ENCODE data around the gene NANOS2.

Gene NANOS2

GRCh38 chr19:45913874-45914830 lies at the start of gene NANOS2:
Gene NANOS2, minus strand, starts transcription at chr19:45914778. Its CDS starts 85 bp downstream, at chr19:45914693.
- no peak for DNase-seq

GRCh38 chr19:45962021-45962420 lies 47.4 kb upstream of the NANOS2 start:
- no peak for DNase-seq

- DNase-seq = no peak
These were observed 46.1 kb upstream of the NANOS2 start for GRCh38 chr19:45960595-45961235.

GRCh38 chr19:45959517-45960025 lies 45.0 kb upstream of the NANOS2 start:
- no peak for DNase-seq

GRCh38 chr19:45958769-45959516 lies 44.4 kb upstream of the NANOS2 start:
- no peak for DNase-seq

GRCh38 chr19:45958320-45958719 lies 43.7 kb upstream of the NANOS2 start:
- no peak for DNase-seq

- no peak for DNase-seq
These were observed 41.5 kb upstream of the NANOS2 start for GRCh38 chr19:45955905-45956608.

GRCh38 chr19:45954156-45954555 lies 39.6 kb upstream of the NANOS2 start:
- no peak for DNase-seq

GRCh38 chr19:45953676-45954075 lies 39.1 kb upstream of the NANOS2 start:
- DNase-seq = no peak

GRCh38 chr19:45952686-45953505 lies 38.3 kb upstream of the NANOS2 start:
- no peak for DNase-seq

- DNase-seq = no peak
These were observed 37.7 kb upstream of the NANOS2 start for GRCh38 chr19:45952341-45952685.

- DNase-seq = no peak
These were observed 33.3 kb upstream of the NANOS2 start for GRCh38 chr19:45947926-45948325.

GRCh38 chr19:45940515-45940805 lies 25.9 kb upstream of the NANOS2 start:
- no peak for DNase-seq

- DNase-seq = no peak
These were observed 25.4 kb upstream of the NANOS2 start for GRCh38 chr19:45939792-45940514.

- no peak for DNase-seq
These were observed 24.2 kb upstream of the NANOS2 start for GRCh38 chr19:45938733-45939319.

GRCh38 chr19:45935267-45935666 lies 20.7 kb upstream of the NANOS2 start:
- no peak for DNase-seq

GRCh38 chr19:45934551-45935230 lies 20.1 kb upstream of the NANOS2 start:
- DNase-seq = no peak

GRCh38 chr19:45933759-45934158 lies 19.2 kb upstream of the NANOS2 start:
- DNase-seq = no peak

- no peak for DNase-seq
These were observed 16.5 kb upstream of the NANOS2 start for GRCh38 chr19:45931055-45931454.

- DNase-seq = no peak
These were observed 14.7 kb upstream of the NANOS2 start for GRCh38 chr19:45929247-45929646.
